ENCODE results near the gene IFNA17. TPM values are rescaled to one million over a fixed set of nuclear protein-coding genes. Genes with fewer than 3 reads are reported as not detected.
A peak's percentile ranks its signal among the peaks of the same experiment; 100 is the strongest.
"Not testable (repeated sequence)": the region's sequence is repeated elsewhere in the genome, so short reads cannot be mapped to it uniquely, and the experiment has no call there.

The IFNA17 gene
- total RNA-seq, 1 experiment from 2014 or later, result not detected

DNA sequence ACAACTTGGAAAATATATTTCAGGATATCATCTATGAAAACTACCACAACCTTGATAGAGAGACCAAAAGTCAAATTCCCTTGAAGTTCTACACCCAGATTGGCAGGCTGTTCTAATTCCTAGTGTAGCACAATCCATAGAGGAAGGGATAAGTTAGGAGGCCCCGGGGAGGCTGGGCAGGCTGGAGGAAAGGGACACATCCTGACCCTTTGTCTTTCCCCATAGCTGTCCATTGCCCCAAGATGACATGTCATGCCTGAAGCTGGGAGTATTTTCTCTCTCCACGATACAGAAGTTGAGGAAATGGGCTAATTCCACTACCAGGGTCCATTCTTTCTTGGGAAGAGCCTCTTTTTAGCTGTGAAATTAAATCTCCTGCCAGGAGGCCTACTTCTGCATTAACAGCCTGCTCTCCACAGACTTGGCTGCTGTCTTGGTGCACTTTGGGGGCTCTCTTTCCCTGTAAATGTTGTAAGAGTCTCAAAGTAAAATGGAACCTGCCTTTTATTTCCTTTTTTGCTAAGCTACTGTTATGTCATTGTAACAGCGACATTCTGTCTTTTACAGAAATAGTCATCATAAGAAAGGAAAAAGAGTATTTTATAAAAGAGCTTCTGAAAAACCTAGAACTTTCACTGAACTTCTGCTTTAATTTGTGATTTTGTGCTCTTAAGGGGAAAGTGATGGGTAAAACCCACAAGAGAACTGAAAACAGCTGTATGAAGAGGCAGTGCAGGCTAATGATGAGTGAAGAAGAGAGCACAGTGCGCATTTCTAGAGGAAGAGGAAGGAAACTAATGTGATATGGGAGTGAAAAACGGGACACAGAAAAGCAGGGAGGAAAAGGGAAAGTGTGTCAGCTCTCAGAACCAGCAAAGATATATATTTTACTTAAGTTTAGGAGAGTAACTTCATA is 14.4 kb downstream of the IFNA17 start:
- H3K4me3 ChIP-seq (replicated peaks in 1 of 2; ENCODE audit: low read depth in 1 of 2, low read length in 2 of 2); H3K9me3 ChIP-seq (ENCODE audit: control insufficient read depth in 1 of 2, insufficient read depth in 1 of 2, low read depth in 1 of 2, low read length in 2 of 2); H3K27ac ChIP-seq (ENCODE audit: low read depth, low read length); H3K79me2 ChIP-seq (ENCODE audit: insufficient read depth, low read length); BruUV-seq (replicated peaks); H3K4me1 ChIP-seq (ENCODE audit: control insufficient read depth in 1 of 2, insufficient read depth in 2 of 2, low read length in 2 of 2); intact Hi-C loops (cut with micrococcal nuclease); H3K4me2 ChIP-seq (ENCODE audit: low read length); H3K9me2 ChIP-seq (ENCODE audit: insufficient read depth); H4K20me1 ChIP-seq (ENCODE audit: insufficient read depth); H3K27me3 ChIP-seq (ENCODE audit: insufficient read depth, low read length); H3K9ac ChIP-seq (ENCODE audit: low read length); H3K36me3 ChIP-seq (ENCODE audit: control insufficient read depth in 1 of 2, insufficient read depth in 2 of 2, low read length in 2 of 2): not testable (repeated sequence)
- peak; percentile 78 for ATAC-seq
- POLR2A ChIA-PET, result interaction anchor here (1.3 kb wide), 1 partner anchor 18 kb away, joined by 4 read pairs; no protein-coding TSS in a partner anchor
- CTCF ChIA-PET, result interaction anchor here (0.6 to 2.5 kb wide), 8 partner anchors 18 to 262 kb away, joined by 3 to 24 read pairs (median 5); no protein-coding TSS in a partner anchor
- TF ChIP-seq, protein P1, sequence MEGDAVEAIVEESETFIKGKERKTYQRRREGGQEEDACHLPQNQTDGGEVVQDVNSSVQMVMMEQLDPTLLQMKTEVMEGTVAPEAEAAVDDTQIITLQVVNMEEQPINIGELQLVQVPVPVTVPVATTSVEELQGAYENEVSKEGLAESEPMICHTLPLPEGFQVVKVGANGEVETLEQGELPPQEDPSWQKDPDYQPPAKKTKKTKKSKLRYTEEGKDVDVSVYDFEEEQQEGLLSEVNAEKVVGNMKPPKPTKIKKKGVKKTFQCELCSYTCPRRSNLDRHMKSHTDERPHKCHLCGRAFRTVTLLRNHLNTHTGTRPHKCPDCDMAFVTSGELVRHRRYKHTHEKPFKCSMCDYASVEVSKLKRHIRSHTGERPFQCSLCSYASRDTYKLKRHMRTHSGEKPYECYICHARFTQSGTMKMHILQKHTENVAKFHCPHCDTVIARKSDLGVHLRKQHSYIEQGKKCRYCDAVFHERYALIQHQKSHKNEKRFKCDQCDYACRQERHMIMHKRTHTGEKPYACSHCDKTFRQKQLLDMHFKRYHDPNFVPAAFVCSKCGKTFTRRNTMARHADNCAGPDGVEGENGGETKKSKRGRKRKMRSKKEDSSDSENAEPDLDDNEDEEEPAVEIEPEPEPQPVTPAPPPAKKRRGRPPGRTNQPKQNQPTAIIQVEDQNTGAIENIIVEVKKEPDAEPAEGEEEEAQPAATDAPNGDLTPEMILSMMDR (IDR thresholded peaks at IDR 0.05 in 2 of 3, conservative IDR thresholded peaks at IDR 0.05 in 1 of 3; ENCODE audit: borderline replicate concordance in 1 of 3, insufficient read depth in 1 of 3, low read depth in 2 of 3, low read length in 2 of 3), result peak; percentile 34 to 66 (median 59); a peak in 5 of 6 replicates
- TF ChIP-seq RAD21 (IDR thresholded peaks at IDR 0.05; ENCODE audit: low read depth), result peak; percentile 61
- peak; percentile 2 for DNase-seq (ENCODE audit: low read depth, low spot score)
- RAD21 ChIA-PET (ENCODE audit: low non-redundant PET in 1 of 2, low total read pairs in 2 of 2, uncharacterized antibody in 2 of 2, unreplicated experiment in 2 of 2), result interaction anchor here in 1 of 2 experiments (0.7 kb wide), 1 partner anchor 18 kb away, joined by 3 read pairs; no protein-coding TSS in a partner anchor
- H2AFZ ChIP-seq (ENCODE audit: low read depth, low read length, poor library complexity, severe bottlenecking), result peak overlapping the region; percentile 68

DNA sequence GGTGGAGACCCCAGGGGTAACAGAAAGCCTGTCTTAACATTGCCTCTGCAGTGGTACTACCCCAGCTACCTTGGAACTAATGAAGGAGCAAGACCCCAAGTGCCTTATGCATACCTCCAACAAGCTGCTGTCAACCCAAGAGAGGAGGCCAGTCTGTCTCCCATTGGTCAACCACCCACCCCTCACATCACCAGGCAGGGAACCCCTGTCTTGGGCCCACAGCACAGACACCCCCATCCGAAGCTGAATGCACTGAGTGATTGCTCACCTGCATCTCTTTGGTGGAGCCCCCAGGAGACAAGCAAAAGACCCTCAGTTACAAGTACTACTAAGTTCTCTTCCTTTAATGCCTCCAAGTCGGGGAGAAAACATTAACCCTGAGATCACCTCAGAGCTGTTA is 15.9 kb downstream of the IFNA17 start:
- POLR2A ChIA-PET; H3K36me3 ChIP-seq (ENCODE audit: control insufficient read depth in 1 of 2, insufficient read depth in 2 of 2, low read length in 2 of 2); H3K27me3 ChIP-seq (ENCODE audit: insufficient read depth, low read length); H3K9ac ChIP-seq (ENCODE audit: low read length); H3K4me1 ChIP-seq (ENCODE audit: control insufficient read depth in 1 of 2, insufficient read depth in 2 of 2, low read length in 2 of 2); H3K4me2 ChIP-seq (ENCODE audit: low read length); H3K27ac ChIP-seq (ENCODE audit: low read depth, low read length); BruUV-seq (replicated peaks); RAD21 ChIA-PET (ENCODE audit: low non-redundant PET in 1 of 2, low total read pairs in 2 of 2, uncharacterized antibody in 2 of 2, unreplicated experiment in 2 of 2); H4K20me1 ChIP-seq (ENCODE audit: insufficient read depth); H3K4me3 ChIP-seq (replicated peaks in 1 of 2; ENCODE audit: low read depth in 1 of 2, low read length in 2 of 2); ATAC-seq; H2AFZ ChIP-seq (ENCODE audit: low read depth, low read length, poor library complexity, severe bottlenecking); H3K9me3 ChIP-seq (ENCODE audit: control insufficient read depth in 1 of 2, insufficient read depth in 1 of 2, low read depth in 1 of 2, low read length in 2 of 2); H3K9me2 ChIP-seq (ENCODE audit: insufficient read depth); DNase-seq (ENCODE audit: low read depth, low spot score); H3K79me2 ChIP-seq (ENCODE audit: insufficient read depth, low read length); intact Hi-C loops (cut with micrococcal nuclease): not testable (repeated sequence)
- CTCF ChIA-PET, result interaction anchor here (2.5 kb wide), 2 partner anchors 17 to 184 kb away, joined by 6 to 24 read pairs; no protein-coding TSS in a partner anchor

DNA sequence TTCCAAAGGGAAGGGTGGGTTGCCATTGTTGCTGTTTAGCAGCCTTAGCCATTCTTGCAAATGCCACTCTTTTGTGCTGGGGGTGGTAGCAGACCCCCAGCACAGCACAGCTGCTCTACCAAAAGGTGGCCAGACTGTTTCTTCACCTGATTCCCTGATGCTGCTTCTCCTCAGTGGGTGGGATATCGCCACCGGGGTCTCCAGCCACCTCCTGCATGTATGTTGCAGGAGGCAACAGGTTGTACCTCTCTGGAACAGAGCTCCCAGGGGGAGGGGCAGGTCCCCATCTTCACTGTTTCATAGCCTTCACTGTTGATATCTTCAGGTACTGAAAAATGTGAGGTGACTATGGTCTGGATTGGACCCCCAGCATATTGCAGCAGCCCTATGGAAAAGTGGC is 17.2 kb downstream of the IFNA17 start:
- CTCF ChIA-PET, result interaction anchor here (1.5 kb wide), 1 partner anchor 15 kb away, joined by 5 read pairs; no protein-coding TSS in a partner anchor
- H3K27me3 ChIP-seq (ENCODE audit: insufficient read depth, low read length); RAD21 ChIA-PET (ENCODE audit: low non-redundant PET in 1 of 2, low total read pairs in 2 of 2, uncharacterized antibody in 2 of 2, unreplicated experiment in 2 of 2); H3K9me3 ChIP-seq (ENCODE audit: control insufficient read depth in 1 of 2, insufficient read depth in 1 of 2, low read depth in 1 of 2, low read length in 2 of 2); H3K27ac ChIP-seq (ENCODE audit: low read depth, low read length); H4K20me1 ChIP-seq (ENCODE audit: insufficient read depth); H3K36me3 ChIP-seq (ENCODE audit: control insufficient read depth in 1 of 2, insufficient read depth in 2 of 2, low read length in 2 of 2); BruUV-seq (replicated peaks); H3K4me3 ChIP-seq (replicated peaks in 1 of 2; ENCODE audit: low read depth in 1 of 2, low read length in 2 of 2); intact Hi-C loops (cut with micrococcal nuclease); DNase-seq (ENCODE audit: low read depth, low spot score); H2AFZ ChIP-seq (ENCODE audit: low read depth, low read length, poor library complexity, severe bottlenecking); H3K4me1 ChIP-seq (ENCODE audit: control insufficient read depth in 1 of 2, insufficient read depth in 2 of 2, low read length in 2 of 2); H3K4me2 ChIP-seq (ENCODE audit: low read length); H3K9ac ChIP-seq (ENCODE audit: low read length); H3K79me2 ChIP-seq (ENCODE audit: insufficient read depth, low read length); H3K9me2 ChIP-seq (ENCODE audit: insufficient read depth); POLR2A ChIA-PET; ATAC-seq: not testable (repeated sequence)
